Suprapubic skin (tissue), 4 donors: ENCODE measurements around the gene KNDC1. TPM values are rescaled to one million over a fixed set of nuclear protein-coding genes. Genes with fewer than 3 reads are reported as not detected.

Experiments used
- DNase-seq, 2 donors: peaks; one replicate each; pipeline ENCODE4 v3.0.0-alpha.2; 2019; ENCODE audit warnings: low spot score in 2 of 2
- H3K27ac ChIP-seq: fragments of 200-600 bp; sonication (generic); one replicate; pipeline ENCODE4 v1.5.1; 2019
- H3K27me3 ChIP-seq: fragments of 200-600 bp; sonication (generic); one replicate; pipeline ENCODE4 v1.5.1; 2019
- H3K36me3 ChIP-seq: fragments of 200-600 bp; sonication (generic); one replicate; pipeline ENCODE4 v1.5.1; 2019
- H3K4me1 ChIP-seq: fragments of 200-600 bp; sonication (generic); one replicate; pipeline ENCODE4 v1.5.1; 2019
- H3K4me3 ChIP-seq: fragments of 200-600 bp; sonication (generic); one replicate; pipeline ENCODE4 v1.5.1; 2019; ENCODE audit warnings: mild to moderate bottlenecking
- H3K9me3 ChIP-seq: fragments of 200-600 bp; sonication (generic); one replicate; pipeline ENCODE4 v1.5.1; 2019
- EP300 ChIP-seq: sonication (generic); formaldehyde crosslinking; IDR thresholded peaks from one replicate; pipeline ENCODE4 v1.6.1; 2017; ENCODE audit warnings: antibody characterized with exemption
- POLR2A ChIP-seq, 2 donors: fragments of 450-650 bp; IDR thresholded peaks; one replicate each; pipeline ENCODE4 v1.6.1; 2017; ENCODE audit warnings: antibody characterized with exemption in 2 of 2, mild to moderate bottlenecking in 2 of 2, moderate library complexity in 2 of 2
- POLR2AphosphoS5 ChIP-seq, 3 donors: sonication (generic); formaldehyde crosslinking; IDR thresholded peaks; one replicate each; pipeline ENCODE4 v1.6.1; 2017; ENCODE audit warnings: antibody characterized with exemption in 3 of 3
- WGBS: methylation state at CpG from one replicate; pipeline ENCODE4 v1.1.5; 2018; 5-methylcytosine and 5-hydroxymethylcytosine counted together
- total RNA-seq, 4 donors: library from RNA; depleted of rRNA; stranded (reverse); fragments of >200 nt; gene quantifications; one replicate each; pipeline ENCODE4 v1.1.0, GENCODE V29; 2016
- TF ChIP-seq, protein P1 (sequence below), 2 donors: fragments of 200-600 bp in 1 of 2; fragments of 450-650 bp in 1 of 2; sonication (generic) in 1 of 2; IDR thresholded peaks; one replicate each; pipeline ENCODE4 v1.5.1; 2016 to 2019; ENCODE audit warnings: antibody characterized with exemption in 2 of 2, mild to moderate bottlenecking in 1 of 2, moderate library complexity in 1 of 2

The KNDC1 gene
- total RNA-seq, 4 donors from 2014 or later = 0.08 to 2.5 (median 0.58) TPM

DNA sequence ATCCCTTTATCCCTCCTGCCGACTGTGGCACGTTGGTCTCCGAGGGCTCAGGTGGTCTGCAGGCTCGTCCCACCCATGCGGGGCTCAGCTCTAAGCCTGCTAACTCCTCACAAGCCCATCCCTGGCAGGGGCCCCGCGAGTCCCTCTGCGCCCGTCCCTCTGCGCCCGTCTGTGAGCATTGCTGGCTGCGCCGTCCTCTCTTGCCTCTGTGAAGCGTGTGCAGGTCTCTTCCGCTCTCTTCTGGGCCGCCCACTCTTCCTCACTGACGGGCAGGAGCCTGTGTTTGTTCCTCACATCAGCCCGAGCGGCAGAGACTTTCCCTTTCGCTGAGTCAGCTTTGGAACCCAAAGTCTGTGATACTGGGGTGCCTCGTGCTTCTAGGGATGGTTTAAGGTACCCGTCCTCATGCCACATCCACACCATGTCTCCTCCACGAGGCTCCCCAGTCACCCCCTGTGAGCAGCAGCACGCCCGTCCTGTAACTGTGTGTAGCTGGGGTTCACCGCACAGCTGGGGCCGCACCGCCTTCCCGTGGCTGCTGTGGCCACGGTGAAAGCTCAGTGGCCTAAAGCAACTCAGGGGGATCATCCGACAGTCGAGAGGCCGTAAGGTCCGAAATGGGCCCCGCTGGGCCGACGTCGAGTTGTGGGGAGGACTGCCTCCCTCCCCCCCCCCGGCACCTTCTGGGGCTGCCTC lies 36.8 kb upstream of the KNDC1 start:
- Histone ChIP-seq H3K4me1 (no peaks in the 10 kb centered on the region), H3K4me3 (no peak overlapping the region), H3K27ac (no peak overlapping the region), H3K36me3 (no peaks in the 10 kb centered on the region), H3K9me3 (peaks cover 5% of the 10 kb centered on the region), H3K27me3 (peaks cover 50% of the 10 kb centered on the region)
- DNase-seq = peak in 1 of 2 donors; percentile 70
- TF ChIP-seq POLR2A (IDR thresholded peaks at IDR 0.05) (no peak), POLR2AphosphoS5 (IDR thresholded peaks at IDR 0.05) (no peak), EP300 (no peak)
- TF ChIP-seq, protein P1, sequence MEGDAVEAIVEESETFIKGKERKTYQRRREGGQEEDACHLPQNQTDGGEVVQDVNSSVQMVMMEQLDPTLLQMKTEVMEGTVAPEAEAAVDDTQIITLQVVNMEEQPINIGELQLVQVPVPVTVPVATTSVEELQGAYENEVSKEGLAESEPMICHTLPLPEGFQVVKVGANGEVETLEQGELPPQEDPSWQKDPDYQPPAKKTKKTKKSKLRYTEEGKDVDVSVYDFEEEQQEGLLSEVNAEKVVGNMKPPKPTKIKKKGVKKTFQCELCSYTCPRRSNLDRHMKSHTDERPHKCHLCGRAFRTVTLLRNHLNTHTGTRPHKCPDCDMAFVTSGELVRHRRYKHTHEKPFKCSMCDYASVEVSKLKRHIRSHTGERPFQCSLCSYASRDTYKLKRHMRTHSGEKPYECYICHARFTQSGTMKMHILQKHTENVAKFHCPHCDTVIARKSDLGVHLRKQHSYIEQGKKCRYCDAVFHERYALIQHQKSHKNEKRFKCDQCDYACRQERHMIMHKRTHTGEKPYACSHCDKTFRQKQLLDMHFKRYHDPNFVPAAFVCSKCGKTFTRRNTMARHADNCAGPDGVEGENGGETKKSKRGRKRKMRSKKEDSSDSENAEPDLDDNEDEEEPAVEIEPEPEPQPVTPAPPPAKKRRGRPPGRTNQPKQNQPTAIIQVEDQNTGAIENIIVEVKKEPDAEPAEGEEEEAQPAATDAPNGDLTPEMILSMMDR (IDR thresholded peaks at IDR 0.05) = no peak
- WGBS = 87% methylated on average over 33 of the region's 39 CpGs

- TF ChIP-seq POLR2AphosphoS5 (IDR thresholded peaks at IDR 0.05) (no peak), EP300 (no peak), POLR2A (IDR thresholded peaks at IDR 0.05) (no peak)
- TF ChIP-seq, protein P1 (IDR thresholded peaks at IDR 0.05) = no peak
- H3K27me3 ChIP-seq = peaks cover 50% of the 10 kb centered on the region
- DNase-seq = peak in 1 of 2 donors; percentile 59
- peaks cover 5% of the 10 kb centered on the region for H3K9me3 ChIP-seq
- no peak overlapping the region for H3K4me3 ChIP-seq
- no peaks in the 10 kb centered on the region for H3K36me3 ChIP-seq
- 77% methylated on average over 19 of the region's 23 CpGs for WGBS
- no peak overlapping the region for H3K27ac ChIP-seq
- no peaks in the 10 kb centered on the region for H3K4me1 ChIP-seq
These were observed 36.2 kb upstream of the KNDC1 start for GRCh38 chr10:133123746-133124356.

- Histone ChIP-seq H3K27me3 (peaks cover 50% of the 10 kb centered on the region), H3K9me3 (peaks cover 4% of the 10 kb centered on the region), H3K4me3 (no peak overlapping the region), H3K4me1 (no peaks in the 10 kb centered on the region), H3K36me3 (no peaks in the 10 kb centered on the region), H3K27ac (no peak overlapping the region)
- peak; percentile 49 to 61 for DNase-seq
- TF ChIP-seq EP300 = no peak
- TF ChIP-seq POLR2A (IDR thresholded peaks at IDR 0.05) = no peak
- no peak for TF ChIP-seq POLR2AphosphoS5 (IDR thresholded peaks at IDR 0.05)
- TF ChIP-seq, protein P1 (IDR thresholded peaks at IDR 0.05) = peak in 1 of 2 donors; percentile 60
- WGBS = 54% methylated on average over 33 of the region's 58 CpGs
These were observed 35.4 kb upstream of the KNDC1 start for GRCh38 chr10:133124357-133125211.

DNA sequence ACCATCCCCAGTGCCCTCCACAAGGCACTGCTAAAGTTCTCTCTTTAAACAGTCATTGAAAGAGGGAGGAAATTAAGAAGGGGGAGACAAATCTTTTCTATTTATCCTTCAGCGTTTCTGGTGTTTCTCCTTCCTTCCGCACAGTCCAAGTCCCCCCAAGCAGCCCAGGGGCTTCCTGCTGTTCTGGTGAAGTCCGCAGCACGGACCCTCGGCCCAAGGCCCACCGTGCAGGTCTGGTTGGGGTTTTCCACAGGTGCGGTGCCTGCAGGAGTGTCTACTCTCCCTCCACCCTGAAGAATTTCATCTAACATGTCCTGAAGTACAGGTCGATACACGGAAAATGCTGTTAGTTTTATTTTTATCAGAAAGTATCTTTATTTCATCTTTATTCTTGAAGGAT lies 34.1 kb upstream of the KNDC1 start:
- no peaks in the 10 kb centered on the region for H3K4me1 ChIP-seq
- WGBS = 52% methylated on average over 9 of the region's 9 CpGs
- no peak overlapping the region for H3K4me3 ChIP-seq
- H3K27me3 ChIP-seq = peaks cover 50% of the 10 kb centered on the region
- no peaks in the 10 kb centered on the region for H3K9me3 ChIP-seq
- H3K36me3 ChIP-seq = no peaks in the 10 kb centered on the region
- H3K27ac ChIP-seq = no peak overlapping the region
- DNase-seq = peak in 1 of 2 donors; percentile 44
- TF ChIP-seq EP300 = no peak
- TF ChIP-seq POLR2A (IDR thresholded peaks at IDR 0.05) = no peak

- TF ChIP-seq POLR2AphosphoS5 (IDR thresholded peaks at IDR 0.05) = no peak
- no peak for TF ChIP-seq POLR2A (IDR thresholded peaks at IDR 0.05)
- H3K4me3 ChIP-seq = no peak overlapping the region
- H3K36me3 ChIP-seq = no peaks in the 10 kb centered on the region
- no peaks in the 10 kb centered on the region for H3K4me1 ChIP-seq
- H3K27ac ChIP-seq = no peak overlapping the region
- DNase-seq = peak; percentile 61 to 78
- H3K27me3 ChIP-seq = peaks cover 50% of the 10 kb centered on the region
- no peaks in the 10 kb centered on the region for H3K9me3 ChIP-seq
- 87% methylated on average over 11 of the region's 57 CpGs for WGBS
These were observed 33.4 kb upstream of the KNDC1 start for GRCh38 chr10:133126431-133127290.
